HG03354 (cell line): ENCODE results near the gene LGI2.

Source experiments
- ATAC-seq: cut with Tn5 transposase; IDR thresholded peaks from one replicate; pipeline ENCODE4 v1.9.1; 2021; ENCODE audit warnings: mild to moderate bottlenecking; ENCODE audit not compliant: unreplicated experiment, poor library complexity, severe bottlenecking

Gene LGI2

DNA sequence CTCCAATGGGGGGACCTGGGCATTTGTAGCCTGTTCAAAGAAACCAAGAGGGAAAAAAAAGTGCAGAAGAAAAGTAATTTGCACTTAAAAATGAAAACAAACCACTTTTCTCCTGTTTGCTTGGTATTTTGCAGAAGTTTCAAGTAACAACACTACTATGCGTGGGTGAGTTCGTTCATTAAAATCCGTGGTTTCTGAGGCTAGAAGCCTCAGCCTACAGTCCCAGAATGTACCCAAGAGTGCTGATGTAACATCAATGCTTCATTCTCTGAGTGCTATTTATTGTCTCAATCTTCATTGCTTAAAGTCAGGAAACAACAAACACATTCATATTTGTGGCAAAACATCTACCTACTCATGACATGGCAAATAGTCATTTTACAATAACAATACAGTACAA is 29.2 kb downstream of the LGI2 start:
- ATAC-seq = no peak

DNA sequence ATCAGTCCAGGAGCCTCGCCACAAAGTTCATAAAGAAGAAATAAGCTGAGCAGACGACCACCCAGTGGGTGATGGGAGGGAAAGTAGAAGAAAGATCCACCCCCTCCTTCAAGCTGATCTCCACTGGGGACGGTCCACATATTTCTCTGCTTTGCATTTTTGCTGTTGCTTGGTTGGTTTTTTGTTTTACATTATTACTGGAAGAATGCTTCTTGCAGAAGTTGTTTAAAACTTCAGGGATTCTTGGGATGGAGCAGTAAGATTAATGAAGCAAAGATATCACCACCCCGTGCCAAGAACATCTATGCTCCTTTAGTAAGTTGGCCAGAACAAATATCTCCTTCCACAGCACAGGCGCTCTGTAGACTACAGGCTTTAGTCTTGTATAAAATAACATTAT is 30.1 kb downstream of the LGI2 start:
- no peak for ATAC-seq

DNA sequence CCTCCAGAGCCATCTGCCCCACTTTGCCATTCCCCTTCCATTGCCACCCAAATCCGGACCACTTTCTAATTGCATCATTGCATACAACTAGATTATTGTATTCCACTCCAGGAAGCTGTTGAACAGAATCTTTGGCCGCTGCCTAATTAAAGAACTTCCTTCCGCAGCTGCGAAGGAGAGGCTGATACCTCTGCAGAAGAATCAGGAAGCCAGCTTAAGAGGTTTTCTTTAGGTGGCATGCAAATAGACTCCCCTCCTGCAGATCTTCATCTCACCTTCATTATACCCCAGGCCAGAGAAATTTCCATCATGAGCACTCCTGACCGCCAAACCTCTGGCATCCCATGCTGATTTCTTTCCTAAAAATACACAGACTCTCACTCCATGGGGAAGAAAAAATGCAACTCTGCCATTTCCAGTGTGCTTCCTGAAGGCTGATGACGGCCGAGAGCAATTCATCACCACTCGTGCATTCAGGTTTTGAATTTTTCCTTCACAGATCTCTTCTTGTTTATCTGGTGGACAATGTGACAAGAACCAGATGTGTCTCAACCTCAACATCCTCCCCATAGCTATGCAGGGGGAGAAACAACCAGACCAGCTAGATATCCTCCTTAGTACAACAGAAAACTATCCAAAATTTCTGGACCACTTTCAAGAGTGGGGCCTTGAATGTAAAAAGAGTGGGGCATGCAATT is 31.2 kb downstream of the LGI2 start:
- no peak for ATAC-seq

DNA sequence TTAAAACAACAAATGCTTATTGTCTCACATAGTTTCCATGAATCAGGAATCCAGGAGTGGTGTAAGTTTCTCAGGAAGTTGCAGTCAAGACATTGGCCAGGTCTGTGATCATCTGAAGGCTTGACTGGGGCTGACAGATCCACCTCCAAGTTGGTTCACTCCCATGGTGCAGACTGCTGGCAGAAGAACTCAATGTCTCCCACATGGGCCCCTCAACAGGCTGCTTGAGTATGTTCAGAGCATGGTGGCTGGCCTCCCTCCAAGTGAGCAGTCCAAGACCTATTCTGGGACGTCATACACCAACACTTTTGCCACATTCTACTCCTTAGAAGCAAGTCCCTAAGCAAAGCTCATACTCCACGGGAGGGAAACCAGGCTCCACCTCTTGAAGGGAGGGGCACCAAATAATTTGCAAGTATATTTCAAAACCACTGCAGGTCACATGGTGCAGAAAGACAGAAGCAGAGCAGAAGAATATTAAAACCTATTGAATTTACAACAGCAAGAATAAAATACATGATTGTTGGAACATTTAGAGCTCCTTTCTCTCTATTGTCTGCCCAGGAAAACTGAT is 35.3 kb downstream of the LGI2 start:
- ATAC-seq = no peak

DNA sequence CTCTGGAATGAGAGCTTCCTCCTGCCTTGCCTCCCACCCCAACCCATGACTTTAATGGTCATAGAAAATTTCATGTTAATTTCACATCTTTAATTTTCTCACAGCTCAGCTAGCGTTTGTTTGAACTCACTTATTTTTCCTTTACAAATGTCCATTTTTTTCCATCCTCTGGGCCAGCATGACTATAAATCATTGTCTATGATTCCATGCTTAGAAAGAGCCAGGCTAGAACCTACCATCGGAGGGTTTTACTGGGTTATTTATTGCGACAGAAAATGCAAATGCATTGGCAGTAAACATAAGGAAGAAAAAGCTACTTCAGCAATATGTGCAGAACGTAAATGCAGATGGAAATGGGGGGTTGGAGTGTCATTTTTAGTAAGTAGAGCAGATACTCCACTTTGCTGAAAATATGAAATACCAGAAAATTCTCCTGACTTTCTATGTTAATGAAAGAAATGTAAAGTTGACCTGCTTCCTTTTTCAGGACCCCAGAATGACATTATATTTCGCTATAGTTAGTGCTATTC is 37.1 kb downstream of the LGI2 start:
- ATAC-seq = no peak

DNA sequence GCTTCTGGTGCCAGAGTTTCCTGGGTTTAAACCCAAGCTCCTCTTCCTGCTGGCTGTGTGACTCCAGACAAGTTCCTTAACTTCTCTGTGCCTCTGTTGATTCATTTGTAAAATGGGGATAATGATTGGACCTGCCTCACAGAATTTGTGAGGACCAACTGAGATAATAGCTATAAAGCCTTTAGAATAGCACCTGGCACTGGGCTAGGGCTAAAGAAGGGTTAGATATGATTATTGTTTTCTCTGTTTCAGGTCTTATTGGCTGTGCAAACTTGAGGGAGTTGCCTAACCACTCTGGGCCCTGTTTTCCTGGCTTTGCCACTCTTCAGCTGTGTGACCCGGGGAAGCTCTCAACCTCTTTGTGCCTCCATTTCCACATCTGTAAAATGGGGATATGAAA is 37.8 kb downstream of the LGI2 start:
- ATAC-seq = no peak

DNA sequence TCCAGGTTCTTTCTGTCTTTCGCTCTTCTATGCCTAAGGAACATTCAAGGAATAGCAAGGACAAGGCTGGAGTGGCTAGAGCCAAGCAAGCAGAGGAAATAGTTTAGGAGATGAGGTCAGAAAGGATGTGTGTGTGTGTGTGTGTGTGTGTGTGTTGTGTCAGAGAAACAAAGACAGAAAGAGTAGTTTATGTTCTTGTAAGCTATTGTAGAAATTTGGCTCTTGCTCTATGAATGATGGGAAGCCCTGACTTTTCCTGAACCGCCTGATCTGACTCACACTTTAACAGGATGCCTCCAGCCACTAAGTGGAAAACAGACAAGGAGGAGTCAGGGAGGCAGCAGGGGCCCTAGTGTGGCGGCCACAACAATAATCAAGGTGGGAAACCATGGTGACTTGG is 39.7 kb downstream of the LGI2 start:
- no peak for ATAC-seq

DNA sequence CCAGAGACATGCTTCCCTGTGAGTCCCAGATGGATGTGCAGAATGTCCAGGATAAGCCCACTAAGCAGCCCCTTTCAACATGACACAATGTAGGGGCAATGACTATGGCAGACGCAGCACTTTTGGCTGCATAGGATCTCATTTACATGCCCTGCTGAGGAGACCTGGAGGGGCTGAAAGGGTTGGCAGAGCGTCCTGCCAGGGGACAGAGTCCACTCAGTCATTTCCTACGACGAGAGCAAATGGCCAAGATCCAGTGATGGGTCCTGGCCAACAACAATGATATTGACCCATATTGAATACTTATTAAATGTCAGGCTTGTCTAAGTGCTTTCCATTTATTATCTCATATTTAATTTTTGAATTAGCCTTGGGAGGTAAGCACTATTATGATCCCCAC is 41.4 kb downstream of the LGI2 start:
- no peak for ATAC-seq

DNA sequence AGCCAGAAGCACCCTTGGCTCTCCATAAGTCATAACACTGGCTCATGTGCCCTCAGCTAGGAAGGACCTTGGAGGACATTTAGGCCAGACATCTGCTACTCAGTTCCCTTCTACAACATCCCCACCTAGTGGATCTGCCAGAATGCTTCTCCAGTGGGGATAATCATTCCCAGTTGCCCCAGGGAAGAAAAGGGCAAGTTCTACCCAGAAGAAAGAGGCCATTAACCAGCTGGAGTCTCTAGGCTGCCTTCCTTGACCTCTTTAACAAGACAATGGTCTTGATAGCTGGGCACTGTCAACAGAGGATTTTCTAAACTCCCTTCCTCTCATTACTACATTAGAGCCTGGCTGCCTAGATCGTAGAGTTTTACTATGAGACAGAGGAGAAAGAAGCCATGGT is 42.0 kb downstream of the LGI2 start:
- ATAC-seq = no peak

DNA sequence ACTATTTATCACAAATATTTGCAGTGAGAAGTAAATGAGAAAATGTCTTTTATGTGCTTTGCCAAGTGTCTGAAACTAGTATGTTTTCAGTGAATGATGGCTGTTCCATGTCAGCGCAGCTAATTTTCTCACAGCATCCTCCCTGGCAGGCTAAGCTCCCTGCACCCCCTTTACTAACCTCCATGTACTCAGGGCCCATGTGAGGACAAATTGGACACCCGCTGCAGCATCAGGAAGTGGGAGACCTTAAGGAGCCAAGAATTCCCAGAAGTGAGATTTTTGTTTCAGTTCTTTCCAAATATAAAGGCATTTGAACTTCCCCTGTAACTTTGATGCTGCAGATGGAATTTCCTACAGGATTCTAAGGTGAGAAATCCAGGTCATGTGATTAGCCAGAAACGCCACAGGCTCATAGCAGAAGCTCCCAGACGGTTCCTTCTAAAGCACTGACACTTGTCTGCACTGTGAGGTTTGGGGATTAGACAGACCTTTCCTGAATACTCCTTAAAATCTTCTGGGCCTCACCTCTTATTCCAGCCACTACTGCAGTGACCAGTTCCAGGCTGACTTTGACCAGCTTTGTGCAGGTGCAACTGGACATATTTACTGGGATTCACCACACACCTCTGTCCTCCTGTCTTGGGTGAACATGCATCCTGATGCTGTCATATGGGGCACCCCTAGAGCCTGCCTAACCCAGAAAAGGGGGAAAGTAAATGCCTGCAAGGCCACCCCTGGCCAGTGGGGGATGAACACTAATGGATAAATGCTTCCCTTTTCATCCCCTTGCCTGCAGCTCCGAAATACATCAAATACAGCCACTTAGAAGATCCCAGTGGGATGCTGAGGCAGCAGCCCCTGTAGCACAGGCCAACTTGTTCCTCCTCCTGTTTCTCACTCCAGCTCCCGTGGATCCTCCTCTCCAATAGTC is 45.9 kb downstream of the LGI2 start:
- no peak for ATAC-seq

DNA sequence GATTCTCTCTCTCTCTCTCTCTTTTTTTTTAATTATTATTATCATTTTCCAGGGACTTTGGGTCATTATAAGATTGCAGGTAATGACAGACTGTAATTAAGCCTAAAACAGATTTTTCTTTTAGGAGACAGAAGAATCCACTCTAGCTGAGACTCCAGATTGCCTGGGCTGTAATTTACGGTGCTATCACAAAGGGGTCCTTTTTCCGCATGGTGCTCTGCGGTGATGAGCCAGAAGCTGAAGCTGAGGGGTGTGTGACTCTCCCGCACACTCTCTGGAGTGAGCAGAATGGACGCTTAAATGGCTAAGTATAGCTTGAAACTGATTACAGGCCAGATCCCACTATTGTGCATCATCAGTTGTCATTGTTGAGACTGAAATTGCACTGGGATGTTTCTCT is 50.0 kb downstream of the LGI2 start:
- ATAC-seq = no peak

DNA sequence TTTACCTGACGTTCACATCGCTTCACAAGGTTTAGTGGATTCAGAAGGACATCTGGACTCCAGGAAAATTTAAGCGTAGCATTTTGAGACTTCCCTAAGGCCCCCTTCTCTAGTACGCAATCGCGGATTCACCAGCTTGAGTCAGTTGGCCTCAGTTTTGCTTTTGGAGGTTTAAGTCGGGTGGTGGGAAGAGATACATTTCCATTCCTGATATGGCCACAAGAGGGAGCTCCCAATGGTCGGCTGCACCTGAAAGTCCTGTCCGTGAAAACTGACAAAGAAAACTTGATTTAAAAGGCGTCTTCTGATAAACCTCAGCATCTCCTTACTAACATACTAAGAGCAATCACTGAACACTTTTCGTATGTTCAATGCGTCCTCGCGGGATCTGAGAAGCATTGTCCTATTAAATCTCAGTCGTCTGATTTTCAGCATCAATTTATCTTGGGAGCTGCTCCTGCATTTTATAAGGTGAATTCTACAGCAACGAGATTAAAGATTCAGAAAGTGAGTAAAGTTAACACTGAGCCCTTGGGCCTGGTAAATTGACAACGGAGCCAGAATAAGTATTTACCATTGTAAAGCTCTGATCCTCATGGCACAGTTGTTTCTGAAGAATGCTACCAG is 50.6 kb downstream of the LGI2 start:
- ATAC-seq = peak; percentile 69

DNA sequence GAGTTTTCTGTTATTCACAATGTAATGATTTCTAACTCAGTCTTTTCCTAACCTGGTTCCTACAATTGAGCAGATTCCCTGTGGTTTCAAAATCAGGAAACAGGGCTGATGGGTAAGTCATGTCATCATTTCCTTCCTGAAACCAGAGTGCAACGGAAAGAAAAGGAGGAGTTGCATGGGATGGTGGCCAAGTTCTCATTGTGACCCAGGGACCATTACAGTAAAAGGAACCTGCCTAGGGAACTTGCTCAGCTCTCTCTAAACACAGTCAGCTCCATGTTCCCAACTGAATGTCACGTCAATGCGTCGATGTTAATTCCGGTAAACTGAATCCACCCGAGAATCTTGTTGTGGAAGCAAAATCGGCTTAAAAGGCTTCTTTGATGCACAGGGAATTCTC is 51.2 kb downstream of the LGI2 start:
- no peak for ATAC-seq

DNA sequence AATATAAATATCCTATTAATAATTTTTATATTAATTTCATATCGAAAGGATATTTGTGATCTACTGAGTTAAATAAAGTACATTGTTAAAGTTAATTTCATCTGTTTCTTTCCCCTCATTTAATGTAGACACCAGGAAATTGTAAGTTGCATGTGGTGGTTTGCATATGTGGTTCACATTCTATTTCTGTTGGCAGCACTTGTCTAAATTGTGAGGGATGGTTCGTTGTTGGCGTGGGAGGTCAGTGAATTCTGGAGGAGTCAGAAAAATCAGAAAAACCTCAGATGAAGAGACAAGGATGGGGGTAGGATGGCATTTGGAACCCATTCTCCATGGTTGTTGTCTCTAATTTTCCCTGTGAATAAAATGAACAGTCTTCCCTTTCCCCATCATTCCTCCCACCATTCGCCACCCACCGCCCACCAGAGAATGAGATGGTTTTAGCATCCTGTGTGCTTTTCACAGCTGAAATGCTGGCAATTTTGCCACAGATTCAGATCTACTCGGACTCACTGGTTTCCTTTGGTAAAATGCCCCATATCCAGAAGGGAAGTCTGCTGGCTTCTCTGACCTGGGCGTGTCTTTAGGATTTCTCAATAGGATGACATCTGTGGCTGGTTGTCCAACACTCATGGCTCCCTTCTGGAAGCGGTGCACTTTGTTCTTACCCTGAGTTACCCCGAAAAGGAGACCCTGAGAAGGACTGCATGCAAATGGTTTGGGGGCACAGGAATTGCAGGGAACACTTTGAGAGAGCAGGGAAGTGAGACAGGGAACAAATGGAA is 52.3 kb downstream of the LGI2 start:
- no peak for ATAC-seq

DNA sequence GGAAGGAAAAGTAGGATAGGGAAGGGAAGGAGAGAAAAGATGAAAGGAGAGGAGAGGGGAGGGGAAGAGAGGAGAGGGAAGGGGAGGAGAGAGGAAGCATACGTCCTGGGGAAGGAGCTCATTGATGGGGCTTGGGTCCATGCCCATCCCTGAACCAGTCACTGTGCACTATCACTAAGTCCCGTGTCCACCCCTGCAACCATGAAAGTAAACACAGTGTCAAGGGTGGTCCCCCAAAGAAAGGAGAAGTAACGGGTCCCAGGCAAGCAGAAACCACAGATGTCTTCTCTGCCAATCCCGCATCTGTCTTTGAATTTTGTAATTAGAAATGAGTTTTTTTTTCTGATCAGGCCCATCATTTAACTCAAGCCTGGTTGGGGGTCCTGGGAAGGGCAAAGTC is 55.2 kb downstream of the LGI2 start:
- no peak for ATAC-seq

DNA sequence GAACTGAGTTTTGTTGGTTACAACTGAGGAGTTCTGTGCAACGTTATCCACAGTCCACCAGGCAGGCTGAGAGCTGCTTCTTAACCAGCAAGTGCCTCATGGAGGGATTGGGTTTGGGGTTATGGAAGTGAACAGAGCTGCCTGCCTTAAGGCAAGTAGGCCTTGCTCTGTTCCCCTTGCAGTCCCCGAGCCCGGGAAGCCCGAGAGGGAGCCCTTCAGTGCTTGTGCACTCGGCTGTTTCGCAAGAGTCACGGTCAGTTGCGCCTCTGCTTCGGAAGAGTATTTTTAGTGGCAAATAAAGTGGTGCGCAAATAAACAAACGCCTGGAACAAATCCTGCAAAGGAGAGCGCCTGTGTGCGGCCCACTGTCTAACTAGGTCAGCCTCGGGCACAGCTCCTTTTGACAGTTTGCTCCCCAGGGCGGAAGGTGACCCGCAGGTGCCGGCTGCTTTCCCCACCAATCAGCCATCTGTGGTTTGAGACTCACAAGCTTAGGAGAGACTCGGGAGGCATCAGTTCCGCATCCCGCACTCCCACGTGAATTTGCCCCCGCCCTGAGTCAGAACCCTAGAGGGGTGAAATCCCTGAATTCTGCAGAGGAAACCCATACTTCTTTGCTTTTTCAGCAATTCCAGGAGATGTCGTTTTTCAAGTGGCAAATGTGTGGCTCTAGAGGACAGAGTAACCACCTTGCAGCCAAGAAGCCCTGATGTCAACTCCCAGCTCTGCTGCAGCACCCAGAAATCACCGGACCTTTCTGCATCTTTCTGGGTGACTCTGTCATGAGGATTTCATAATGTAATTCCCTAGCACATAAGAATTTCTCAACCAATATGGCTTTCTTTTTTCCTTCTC is 56.8 kb downstream of the LGI2 start:
- ATAC-seq = no peak

DNA sequence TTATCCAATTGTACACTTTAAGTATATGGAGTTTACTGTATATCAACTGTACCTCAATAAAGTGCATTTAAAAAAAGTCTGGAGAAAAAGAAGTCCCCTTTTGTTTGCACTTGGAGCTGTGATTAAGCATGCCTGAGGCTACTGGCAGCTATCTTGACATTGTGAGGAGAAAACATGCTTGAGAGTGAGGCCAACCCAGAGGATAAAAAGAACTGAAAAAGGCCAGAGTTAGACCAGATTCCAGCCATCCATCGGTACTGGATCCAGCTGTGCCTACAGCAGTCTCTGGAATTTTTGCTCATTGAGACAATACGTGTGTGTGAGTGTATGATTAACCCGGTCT is 57.4 kb downstream of the LGI2 start:
- no peak for ATAC-seq

DNA sequence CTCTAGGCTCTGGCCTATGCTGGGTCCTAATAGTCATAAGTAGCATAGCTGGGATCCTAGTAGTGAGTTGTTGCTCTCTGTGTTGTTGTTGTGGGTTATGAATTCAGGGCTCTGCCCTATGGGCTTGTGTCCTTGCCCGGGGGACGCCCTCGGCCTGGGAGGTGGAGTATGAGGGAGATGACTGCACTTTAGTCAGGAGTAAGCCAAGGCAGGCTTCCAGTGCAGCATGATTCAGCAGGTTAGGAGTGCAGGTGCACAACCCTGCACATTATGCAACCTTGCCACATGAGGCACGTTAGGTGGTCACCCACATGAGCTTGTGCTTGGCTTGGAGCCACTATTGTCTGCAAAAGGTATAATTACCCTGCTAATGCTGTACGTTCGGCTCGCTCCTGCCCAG is 59.6 kb downstream of the LGI2 start:
- no peak for ATAC-seq

DNA sequence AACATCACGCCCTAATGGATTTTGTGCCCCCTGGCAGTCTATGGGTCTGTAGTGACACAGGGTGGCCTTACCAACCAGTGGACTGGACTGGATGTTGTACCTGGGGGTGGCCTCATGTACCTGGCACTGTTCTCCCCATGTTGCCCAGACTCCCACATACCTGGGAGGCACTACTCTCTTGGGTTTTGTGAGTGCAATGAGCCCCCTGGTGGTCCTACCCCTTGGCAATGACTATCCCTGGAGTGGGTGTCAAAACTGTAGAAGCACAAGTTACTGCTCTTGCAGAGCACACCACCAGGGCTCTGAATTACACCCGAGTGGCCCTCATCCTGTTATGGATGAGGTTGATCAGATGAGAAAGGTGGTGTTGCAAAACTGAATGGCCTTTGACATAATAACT is 60.1 kb downstream of the LGI2 start:
- no peak for ATAC-seq
